GM10266 (cell line): ENCODE measurements around the gene CALN1.

Experiments used
- DNase-seq: peaks from one replicate; pipeline ENCODE4 v3.0.0; 2012; ENCODE audit errors: extremely low spot score
- TF ChIP-seq, protein P1 (sequence below): IDR thresholded peaks from 2 replicates; pipeline ENCODE4 v1.5.1; 2012; ENCODE audit warnings: mild to moderate bottlenecking, low read depth; ENCODE audit not compliant: control insufficient read depth, insufficient read depth; ENCODE audit errors: missing control alignments

The CALN1 gene

DNA sequence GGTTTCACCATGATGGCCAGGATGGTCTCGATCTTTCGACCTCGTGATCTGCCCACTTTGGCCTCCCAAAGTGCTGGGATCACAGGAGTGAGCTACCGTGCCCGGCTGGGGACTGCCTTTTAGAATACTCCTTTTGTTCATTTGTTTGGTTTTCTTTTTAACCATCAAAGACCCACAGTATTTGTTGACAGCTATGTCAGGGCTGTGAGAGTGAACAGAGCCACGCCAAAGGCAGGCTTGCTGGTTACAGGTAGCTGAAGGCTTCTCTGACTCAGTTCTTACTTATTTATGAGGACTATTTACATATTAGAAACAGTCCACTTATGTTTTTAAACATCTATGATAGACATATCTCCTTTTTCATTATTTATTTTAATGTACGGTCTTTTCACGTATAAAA lies 544.5 kb downstream of the CALN1 start:
- TF ChIP-seq, protein P1, sequence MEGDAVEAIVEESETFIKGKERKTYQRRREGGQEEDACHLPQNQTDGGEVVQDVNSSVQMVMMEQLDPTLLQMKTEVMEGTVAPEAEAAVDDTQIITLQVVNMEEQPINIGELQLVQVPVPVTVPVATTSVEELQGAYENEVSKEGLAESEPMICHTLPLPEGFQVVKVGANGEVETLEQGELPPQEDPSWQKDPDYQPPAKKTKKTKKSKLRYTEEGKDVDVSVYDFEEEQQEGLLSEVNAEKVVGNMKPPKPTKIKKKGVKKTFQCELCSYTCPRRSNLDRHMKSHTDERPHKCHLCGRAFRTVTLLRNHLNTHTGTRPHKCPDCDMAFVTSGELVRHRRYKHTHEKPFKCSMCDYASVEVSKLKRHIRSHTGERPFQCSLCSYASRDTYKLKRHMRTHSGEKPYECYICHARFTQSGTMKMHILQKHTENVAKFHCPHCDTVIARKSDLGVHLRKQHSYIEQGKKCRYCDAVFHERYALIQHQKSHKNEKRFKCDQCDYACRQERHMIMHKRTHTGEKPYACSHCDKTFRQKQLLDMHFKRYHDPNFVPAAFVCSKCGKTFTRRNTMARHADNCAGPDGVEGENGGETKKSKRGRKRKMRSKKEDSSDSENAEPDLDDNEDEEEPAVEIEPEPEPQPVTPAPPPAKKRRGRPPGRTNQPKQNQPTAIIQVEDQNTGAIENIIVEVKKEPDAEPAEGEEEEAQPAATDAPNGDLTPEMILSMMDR: no peak
- DNase-seq: no peak

DNA sequence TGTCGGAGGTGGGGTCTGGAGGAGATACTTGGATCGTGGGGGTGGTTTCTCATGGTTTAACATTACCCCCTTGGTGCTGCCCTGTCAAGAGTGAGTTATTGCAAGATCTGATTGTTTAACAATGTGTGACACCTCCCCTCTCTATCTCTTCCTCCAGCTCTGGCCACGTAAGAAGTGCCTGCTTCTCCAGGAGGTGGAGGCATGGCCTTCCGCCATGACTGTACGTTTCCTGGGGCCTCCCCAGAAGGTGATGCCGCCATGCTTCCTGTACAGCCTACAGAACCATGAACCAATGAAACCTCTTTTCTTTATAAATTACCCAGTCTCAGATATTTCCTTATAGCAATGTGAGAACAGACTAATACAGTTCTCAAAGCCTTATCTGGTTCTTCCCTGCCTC lies 547.0 kb downstream of the CALN1 start:
- DNase-seq: no peak
- TF ChIP-seq, protein P1: no peak

DNA sequence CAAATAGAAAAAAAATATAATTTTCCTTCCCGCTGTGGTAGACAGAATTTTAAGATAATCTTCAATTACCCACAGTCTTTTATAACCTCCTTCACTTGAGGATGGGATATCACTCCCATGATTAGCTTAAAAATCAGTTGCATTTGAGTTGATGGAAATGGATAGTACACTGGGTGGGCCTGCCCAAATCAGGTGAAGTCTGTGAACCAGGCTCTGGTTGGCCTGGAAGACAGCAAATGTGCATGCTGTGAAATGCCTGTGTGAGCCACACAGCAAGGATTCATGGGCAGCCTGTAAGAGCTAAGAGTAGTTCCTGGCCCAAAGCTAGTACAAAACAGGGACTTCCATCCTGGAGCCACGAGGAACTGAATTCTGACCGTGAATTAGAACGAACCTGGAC lies 548.0 kb downstream of the CALN1 start:
- TF ChIP-seq, protein P1: no peak
- DNase-seq: no peak

DNA sequence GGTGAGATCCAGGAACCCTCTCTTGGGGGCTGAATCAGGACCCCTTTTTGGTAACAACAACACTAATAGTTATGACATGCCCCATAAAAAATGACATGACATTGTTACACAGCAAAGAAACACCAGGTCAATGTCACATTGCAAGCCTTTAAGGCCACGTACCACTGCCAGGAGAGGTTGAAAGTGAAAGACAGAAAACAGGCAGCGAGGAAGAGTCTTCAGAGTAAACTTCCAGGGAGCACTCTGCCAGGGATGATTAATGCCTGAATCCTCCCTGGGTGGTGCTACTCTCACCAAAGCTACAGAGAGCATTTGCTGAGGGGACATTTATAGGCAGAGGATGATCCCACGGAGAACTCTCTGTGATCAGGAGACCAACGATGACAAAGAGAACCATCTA lies 551.6 kb downstream of the CALN1 start:
- TF ChIP-seq, protein P1: no peak
- no peak for DNase-seq

DNA sequence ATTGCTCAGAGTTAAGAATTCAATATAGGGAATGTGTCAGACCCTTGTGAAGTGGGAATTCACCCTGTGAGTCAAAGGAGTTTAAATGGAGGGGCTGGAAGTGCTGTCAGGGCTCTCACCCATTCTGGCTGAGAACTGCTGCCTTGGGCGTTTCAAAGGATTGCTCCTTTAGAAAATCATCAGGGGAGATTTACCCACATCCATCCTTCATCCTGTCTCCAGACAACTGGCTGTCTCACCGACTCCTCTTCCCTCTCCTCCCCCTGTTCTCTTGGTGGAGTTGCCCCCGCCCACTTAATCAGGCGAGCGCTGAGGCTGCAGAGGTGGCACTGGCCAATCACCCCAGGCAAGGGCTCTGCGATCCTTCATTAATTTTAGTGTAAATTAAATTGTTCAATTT lies 554.8 kb downstream of the CALN1 start:
- no peak for DNase-seq
- TF ChIP-seq, protein P1: no peak

DNA sequence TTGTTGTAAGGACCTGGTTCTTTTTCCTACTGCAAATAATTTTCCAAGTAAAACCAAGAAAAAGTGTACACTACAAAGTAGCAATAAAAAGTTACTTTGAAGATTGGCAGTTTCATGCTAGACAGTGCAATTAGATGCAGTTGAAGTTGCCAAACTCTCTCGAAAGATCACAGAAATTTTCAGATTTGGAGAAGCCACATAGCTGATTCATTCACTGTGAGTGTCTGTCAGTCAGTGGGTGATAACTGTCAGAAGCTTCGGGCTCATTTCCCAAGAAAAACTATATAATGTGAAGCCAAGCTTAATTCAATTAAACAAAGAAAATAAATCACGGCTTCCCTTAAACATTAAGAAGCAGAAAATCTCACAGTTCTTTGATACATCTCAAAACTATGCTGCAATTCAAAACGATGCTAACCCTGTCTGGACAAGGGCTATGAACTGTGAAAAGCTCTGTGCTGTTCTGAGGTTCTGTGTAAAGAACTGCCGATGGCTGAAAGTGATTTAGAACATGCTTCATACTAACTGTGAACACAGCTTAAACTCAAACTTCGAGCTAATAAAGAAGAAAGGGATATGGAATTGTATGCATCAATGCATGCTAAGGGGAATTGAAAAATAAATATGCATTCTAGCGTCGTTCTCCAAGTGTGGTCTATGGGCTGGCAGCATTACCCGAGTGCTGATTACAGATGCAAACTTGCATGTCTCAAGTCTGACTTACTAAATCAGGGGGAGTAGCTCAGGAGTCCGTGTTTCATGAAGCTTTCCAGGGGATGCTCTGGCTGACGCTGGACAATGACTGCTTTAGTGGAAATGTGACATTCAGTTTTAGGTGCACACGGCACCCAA lies 557.4 kb downstream of the CALN1 start:
- TF ChIP-seq, protein P1: no peak
- DNase-seq: no peak

DNA sequence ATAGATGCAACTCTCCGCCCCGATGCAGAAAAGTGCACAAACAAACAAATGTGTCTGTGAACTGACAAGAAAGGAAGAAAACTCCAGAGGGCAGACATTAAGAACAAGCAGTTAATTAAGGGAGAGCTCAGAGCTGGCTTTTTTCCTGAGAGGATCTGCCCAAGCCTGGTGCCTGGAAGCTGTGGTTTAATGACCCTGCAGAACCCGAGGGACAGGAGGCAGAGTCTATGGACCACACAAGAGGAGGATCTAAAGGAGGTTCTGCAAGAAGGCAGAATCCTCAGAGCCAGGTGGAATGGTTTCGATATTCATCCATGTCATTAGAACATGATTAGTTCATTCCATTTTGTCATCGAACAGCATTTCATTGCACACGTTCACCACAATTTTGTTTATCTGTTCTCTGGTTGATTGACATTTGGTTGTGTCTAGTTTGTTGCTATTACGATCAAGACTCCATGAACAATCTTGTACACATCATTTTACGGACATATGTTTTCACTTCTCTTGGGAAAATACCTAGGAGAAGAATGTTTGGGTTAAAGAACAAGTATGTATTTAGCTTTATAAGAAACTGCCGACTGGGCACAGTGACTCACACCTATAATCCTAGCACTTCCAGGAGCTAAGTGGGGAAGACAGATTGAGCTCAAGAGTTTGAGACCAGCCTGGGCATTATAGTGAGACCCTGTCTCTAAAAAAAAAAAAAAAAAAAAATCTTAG lies 560.2 kb downstream of the CALN1 start:
- TF ChIP-seq, protein P1: no peak
- DNase-seq: no peak
